ENCODE measurements around the gene TXLNG. TPM values are rescaled to one million over a fixed set of nuclear protein-coding genes. Genes with fewer than 3 reads are reported as not detected.
"Not testable (repeated sequence)": the region's sequence is repeated elsewhere in the genome, so short reads cannot be mapped to it uniquely, and the experiment has no call there.

The TXLNG gene
- total RNA-seq, 1 donor from 2014 or later: 8.5 TPM

DNA sequence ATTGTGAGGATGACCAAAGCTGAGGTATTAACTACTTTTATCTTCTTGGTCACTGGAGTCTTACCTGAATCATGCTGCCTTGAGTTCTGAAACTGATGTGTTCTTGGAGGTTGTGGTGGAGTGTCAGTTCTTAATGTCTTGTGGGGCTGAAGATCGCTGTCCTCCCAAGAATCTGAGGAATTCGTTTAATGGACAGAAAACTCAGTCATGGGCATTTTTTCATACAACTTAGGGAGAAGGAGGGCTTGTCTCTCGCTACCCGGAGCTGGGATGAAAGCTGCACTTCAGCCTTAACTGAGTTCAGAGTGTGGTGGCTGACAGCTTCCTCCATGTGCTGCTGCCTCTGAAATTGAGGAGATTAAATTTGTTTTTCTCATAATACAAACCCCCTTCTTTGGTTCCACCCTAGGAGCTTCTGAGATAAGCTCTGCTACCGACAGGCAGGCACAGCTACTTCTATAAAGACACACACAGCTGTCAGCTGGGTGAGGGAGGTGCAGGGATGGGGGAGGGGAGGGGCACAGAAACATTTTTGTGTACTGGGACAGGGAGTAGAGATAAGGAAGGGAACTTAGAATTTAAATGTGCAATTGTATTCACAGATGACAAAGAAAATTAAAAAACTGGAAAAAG is 53.1 kb downstream of the TXLNG start:
- ATAC-seq: no peak

DNA sequence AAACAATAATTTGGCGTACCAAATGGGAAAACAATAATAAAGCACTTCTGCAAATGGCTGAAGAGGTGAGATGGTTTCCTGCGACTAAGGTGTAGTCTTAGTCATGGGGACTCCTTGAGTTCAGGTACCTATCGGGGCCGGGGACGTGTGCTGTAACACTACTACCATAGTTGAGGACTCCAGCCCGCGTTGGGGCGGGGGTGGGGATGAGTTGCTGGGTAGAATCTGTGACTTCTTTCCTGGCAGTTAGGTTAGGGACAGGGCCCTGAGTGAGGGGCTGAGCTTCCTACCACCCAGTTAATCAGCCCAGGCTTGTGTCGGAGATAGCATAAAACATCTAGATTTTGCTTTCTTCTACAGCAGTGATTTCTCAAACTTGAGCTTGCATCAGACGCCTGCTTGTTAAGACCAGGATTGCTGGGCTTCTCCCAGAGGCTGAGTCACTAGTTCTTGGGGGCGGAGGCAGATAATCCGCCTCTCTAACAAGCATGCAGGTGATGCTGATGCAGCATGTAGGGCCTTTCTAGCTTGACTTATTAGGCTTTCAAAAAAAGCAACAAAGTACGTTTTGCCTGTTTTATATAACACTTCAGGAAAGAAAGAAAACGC is 53.7 kb downstream of the TXLNG start:
- peak; percentile 86 for ATAC-seq

DNA sequence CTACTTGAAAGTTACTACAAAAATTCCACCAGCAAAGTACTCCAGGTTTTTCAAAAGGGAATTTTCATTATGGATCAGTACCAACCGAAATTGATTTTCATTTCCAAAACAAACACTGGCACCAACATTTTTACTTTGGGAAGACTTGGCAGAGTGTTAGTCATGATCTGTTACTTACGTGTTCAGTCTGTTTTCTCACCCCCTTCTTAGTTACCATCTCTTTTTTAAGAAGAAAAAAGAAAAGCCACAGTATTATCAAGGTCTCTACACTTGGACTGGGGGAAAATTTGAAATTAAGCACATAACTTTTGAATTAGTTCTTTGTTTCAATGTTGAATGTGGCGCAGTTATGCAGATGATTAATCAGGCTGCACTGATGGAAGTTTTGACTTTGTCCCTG is 56.4 kb downstream of the TXLNG start:
- no peak for ATAC-seq

DNA sequence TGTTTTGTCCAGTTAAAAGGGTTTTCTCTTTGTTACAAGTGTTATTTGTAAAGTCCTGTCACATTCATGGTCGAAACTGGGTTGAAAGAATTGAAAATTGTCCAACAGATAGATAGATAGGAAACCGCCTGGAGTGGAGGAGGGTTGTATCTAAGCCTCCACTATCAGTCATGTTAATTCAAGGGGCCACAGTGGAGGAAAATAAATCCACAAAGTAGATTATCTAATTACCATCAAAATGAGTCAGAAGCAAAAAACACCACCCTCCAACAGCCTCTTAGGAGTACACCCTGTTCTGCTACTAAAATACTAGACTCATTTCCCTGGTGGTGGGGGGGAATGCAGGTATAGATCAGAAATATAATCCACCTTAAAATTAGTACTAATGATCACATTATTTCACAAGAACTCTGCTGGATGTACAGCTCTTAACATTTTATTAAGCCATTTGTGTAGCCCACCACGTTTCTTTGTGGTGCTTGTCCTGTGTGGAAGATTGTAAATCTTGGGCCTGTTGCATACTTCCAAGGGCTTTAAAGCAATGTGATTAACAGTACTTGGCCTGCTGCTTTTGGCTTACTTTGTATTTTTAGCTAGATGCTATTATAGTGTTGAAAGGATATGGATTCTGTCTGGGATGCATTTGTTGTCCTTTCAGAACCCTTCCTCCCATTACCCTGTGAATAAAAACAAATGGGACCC is 57.1 kb downstream of the TXLNG start:
- no peak for ATAC-seq

DNA sequence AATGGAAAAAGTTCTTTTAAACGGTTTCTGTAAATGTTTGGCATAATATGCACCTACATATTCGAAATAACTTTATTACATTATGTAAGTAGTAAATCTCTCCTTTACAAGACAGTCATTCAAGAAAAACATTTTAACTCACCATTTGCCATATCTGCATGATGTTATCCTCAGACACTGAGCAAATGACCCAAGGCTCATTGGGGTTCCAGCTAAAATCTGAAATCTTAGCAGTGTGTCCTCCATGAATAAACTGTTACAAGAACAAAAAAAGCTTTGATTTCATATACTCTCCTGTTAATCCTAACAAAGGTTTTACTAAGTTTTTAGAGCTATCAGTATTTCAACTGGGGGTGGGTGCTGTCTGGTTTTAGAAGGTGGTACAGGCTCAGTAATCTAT is 59.4 kb downstream of the TXLNG start:
- ATAC-seq: no peak

DNA sequence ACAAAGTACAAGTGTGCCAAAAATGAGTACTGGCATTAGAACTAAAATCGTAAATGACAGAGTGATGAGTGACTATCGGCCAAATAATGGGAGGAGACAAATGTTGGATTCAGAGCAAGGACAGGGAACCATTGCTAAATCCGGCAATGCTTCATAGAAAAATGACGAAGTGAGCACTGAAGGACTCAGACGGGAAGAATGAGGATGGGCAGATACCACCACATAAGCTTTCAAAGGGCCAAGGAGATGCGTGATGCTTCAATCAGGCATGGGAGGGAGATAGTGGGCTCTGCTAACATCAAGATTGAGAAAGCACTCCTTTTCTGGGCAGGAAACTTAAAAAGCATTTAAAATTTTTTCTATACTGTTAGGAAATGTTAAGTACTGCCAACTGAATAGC is 62.3 kb downstream of the TXLNG start:
- no peak for ATAC-seq

DNA sequence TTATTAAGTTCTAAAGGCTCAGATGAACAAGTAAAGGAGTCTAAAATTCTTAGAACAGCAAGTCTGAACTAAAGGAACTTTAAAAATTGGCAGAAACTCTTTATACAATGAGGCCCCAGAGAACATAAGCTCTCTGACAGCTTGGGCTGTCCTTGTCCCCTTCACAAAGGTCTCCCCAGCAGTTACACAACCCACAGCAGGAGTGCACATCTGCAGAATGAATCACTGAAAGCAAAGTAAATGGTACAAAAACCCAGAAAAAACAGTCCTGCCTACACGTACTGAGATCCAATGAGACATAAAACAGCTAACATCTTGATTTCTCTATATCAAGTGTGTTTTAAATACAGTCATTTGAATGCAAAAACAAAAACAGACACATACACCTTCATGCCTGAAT is 65.2 kb downstream of the TXLNG start:
- no peak for ATAC-seq

DNA sequence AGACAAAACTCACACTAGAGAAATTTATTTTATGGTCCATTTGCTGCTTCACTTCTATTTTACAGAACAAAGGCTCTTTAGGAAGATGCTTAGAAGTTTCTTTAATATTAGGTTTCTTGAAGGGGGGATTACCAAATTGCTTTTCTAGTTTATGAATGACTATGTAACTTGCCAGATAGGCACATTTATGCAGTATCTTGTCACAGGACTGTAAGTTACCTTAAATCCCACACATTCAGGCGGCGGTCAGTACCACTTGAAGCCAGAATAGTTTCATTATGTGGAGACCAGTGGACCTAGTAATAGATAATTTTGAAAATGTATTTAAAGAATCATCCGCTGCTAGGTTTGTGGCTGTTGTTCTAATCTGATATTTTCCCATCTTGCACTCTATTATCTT is 65.6 kb downstream of the TXLNG start:
- ATAC-seq: no peak

DNA sequence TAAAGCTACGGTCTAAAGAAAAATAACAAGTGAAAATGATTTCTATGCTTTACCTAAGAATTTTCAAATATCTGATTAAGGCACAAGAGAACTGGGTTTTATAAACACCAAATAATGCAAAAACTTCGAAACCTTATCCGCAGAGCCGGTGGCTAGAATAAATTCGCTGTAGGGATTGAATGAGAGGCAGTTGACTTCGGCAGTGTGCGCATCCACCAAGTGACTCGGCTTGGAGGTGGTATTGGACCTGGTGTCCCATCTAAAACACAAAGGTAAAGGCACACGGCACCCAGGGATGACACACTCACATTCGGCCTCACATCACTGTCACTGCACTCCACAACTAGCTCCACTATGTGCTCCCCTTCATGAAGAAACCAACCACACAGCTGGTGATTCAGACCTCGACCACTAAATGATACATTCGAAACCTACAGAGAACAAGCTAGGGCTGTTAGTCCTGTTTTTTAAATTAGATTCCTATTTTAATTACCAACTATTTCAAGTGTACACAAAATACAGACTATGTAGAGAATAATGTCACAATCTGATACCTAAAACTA is 66.4 kb downstream of the TXLNG start:
- peak; percentile 77 for ATAC-seq

DNA sequence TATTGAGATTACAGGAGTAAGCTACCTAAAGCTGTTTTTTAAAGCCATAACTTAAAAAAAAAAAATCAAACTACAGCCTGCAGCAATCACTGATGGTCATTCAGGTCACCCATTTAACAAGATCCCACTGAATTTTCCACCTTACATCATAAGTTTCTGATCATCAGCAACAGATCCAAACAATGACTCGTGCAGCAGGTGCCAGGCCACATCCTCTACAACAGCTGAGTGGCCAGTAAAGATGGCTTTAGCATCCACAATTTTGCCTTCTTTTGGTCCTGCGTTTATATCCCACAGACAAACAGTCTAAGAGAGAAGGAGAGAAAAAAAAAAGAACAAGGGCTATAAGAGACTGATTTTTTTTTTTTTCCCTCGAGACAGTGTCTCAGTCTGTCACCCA is 67.3 kb downstream of the TXLNG start:
- no peak for ATAC-seq

DNA sequence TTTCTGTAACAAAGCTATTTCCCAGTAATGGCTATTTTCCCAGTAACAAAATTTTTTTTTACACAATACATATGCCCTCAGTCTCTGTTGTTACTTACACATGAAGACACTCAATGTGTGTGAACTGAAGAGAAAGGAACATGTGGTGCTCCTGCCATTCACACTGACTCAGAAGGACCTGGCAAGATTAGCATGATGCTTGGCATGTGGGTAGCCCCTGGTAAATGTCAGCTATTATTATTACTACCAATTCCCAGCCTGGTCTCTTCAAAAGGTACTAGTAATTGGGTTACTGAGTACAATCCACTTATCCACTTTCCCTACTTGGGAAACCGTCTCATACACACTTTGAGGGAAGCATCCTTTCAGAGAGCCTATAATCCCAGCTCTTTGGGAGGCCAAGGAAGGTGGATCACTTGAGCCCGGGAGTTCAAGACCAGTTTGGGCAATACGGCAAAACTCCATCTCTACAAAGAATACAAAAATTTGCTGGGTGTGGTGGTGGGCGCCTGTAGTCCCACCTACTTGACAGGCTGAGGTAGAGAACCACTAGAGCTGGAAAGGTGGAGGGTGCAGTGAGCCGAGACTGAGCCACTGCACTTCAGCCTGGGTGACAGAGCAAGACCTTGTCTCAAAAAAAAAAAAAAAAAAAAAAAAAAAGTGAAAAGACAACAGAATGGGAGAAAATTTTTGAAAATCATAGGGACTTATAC is 69.3 kb downstream of the TXLNG start:
- ATAC-seq: no peak

DNA sequence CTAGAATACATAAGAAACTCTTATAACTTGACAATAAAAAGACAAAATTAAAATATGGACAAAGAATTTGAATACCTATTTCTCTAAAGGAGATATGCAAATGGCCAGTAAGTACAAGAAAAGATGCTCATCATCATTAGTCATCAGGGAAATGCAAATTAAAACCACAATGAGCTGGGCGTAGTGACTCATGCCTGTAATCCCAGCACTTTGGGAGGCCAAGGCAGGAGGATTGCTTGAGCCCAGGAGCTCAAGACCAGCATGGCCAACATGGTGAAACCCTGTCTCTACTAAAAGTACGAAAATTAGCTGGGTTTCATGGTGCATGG is 69.8 kb downstream of the TXLNG start:
- not testable (repeated sequence) for ATAC-seq

DNA sequence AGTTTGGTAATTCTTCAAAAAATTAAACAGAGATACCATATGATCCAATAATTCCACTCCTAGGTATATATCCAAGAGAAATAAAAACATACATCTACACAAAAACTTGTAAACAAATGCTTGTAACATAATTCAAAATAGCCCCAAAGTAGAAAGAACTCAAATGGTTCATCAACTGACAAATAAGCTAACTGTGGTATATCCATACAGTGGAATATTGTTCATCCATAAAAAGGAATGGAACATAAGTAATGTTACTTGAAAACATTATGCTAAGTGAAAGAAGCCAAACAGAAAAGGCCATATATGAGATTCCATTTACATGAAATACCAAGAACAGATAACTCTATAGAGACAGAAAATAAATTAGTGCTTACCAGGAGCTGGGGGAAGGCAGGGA is 70.5 kb downstream of the TXLNG start:
- no peak for ATAC-seq

DNA sequence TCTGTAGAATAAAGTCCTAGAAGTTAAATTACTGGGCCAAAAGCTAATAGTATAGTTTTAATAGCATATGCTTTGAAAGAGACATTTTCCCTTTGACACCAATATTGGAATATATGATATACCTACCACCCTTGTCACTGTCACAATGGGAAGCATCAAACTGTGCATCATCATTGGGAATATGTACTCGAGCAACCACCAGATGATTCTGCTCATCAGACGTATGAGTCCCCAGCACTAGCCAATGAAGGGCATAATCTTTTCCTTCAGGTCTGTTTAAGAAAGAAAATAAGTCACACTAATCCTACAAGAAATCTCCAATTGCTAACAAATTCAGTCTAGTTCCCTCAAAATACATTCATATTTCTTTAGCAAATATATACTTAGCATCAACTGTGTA is 76.6 kb downstream of the TXLNG start:
- no peak for ATAC-seq

DNA sequence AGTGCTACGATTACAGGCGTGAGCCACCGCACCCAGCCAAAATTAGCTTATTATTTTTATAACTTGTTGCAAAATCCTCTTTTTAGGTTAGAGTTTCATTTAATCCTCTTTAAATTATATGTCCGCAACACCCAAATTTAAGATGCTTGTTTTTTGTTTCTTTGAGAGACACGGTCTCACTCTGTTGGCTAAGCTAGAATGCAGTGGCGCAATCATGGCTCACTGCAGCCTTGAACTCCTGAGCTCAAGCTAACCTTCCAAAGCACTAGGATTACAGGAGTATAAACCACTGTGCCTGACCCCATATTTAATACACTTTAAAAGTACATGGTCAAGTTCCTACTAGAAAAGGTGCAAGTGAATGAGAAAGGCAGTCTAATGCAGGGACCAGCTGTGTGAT is 81.7 kb downstream of the TXLNG start:
- ATAC-seq: no peak

DNA sequence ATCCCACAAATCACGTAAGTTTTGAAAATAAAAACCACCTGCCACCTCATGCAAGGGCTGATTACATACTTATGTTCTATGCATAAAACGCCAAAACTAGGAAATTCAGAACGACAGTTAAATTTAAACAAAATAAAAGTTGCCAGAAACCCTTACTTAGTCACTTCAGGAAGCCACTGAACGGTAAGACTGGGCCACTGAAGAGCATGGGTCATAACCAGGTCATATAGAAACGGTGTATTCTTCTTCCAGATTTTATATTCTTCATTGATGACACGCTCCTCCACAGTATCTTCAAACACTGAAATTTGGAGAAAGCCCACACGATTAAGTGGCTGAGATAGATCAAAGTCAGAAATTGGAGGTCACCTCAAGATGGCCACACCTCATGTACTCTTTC is 82.7 kb downstream of the TXLNG start:
- ATAC-seq: no peak

DNA sequence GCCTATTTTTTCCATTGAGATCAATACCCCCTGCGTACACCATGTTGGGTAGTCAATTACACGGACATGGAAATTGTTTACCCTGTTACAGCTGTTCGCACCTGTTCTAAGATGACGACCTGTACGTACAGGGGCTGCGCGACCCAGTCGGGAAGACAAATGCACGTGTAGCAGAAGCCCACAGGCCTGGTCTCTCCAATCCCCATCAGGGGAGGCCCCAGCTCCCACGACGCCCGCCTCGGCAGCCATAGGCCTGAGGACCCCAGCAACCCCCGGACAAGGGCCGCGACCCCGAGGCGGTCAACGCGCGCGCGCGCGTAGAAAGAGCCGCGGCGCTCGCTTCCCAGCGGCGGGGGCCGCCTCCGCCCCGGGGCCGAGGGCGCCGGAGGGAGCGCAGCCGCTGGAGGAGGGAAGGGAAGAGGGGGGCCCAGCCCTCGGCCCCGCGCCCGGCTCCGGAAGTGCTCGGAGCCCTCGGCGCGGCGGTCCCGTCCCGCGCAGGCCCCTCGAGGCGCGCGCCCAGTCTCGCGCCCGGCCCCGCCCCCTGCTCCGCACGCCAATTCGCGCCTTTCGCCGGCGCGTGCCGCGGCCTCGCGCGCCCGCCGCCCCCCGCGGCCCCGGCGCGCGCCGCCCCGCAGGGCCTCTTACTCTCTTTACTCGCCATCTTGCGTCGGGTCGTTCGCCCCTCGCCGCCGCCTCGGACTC is 83.3 kb downstream of the TXLNG start:
- ATAC-seq: peak; percentile 24

DNA sequence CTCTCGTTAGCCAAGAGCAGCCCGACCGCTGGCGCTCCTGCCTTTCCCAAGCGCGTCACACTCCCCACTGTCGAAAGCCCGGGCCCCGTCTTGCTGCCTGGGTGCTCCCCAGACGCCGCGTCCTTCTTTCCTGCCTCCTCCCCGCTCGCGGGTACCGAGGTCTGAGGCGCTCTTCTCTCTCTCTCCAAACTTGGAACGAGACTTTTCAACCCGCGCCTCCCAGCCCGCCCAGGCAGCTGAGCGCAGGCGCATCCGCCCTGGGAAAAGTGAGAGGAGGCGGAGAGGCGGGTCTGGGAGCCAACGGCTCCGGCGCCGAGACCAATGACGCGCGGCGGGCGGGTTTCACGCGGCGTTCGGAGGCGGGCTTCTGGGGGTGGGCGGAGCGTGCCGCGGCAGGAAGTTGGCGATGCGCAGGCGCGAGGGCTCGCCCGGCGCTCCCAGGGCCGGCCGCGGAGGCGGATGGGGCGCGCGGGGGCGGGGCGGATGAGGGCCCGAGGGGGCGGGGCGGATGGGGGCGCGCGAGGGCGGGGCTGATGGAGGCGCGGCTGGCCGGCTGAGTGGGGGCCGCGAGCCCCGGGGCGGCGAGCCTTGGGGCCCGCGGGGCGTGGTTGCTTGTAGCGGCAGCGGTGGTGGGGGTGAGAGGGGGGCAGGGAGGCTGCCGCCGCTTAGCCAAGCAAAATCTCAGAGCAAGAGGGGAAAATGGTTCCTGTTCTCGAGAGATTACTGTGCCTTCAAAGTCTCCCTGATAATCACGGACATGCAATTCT is 84.0 kb downstream of the TXLNG start, which contains the start of gene RBBP7:
TSS of gene RBBP7 (minus strand) at position 268 of the 767 bp plus-strand sequence. CDS start 309 bp downstream, outside the sequence.
- ATAC-seq: peak; percentile 96

DNA sequence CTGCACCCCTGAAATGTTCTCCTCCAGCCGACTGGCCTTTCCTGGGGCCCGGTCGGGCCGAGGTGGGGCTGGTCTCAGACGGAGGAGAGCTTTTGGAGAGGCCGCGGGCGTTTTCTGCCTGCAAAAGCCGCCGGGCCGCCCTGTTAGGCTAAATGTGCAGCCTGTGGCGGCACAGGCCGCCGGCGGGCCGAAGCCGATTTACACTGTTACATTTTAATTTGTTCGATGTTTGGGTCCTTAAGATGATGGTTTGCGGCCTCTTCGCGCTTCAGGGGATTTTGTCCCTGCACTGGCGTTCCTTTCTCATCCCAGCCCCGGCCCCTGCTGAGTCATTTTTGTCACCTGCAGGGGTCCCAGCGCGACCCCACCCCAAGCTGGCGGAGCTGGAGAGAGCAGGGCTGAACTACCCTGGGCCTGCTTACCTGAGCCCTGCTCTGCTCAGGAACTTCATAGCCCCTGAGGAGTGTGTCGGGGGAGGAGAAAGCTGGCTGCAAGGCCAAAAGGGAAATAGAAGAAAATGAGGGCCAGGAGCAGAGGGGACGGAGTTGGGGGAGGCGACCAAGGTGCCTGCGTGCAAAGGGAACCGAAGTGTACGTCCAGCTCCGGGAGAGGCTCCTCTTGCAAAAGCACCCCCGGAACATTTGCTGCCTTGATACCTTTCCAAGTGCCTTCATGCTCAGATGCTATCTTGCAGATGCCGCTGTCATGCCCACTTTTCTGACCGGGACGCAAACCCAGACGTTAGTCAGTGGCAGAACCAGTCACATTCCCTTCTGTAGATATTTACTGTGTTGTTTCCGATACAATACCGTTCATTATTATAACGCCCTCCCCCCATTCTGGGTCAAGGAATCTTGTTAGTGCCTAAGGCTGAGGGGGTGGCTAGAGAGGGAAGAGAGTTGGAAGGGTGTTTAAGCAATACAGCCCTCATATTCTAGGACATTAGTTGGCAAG is 84.9 kb downstream of the TXLNG start:
- ATAC-seq: no peak

DNA sequence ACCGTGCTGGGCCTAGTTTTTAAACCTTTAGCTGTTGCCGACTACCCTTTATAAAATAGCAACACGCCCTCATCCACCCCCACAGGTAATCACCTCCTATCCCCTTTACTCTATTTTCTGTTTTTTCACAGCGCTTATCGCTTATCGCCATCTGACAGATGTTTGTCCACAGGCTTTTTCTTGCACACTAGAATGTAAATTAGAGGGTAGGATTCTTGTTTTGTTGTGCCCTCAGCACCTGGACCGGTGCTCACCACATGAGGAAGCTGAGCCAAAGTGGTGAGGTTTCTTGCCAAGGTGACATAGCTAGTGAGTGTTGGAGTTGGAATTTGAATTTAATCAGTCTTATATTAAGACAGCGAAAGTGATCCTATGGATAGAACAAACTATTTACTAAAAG is 86.8 kb downstream of the TXLNG start:
- ATAC-seq: no peak
